D721Med (cell line): ENCODE results near the gene VPS26C.

Source experiments
- DNase-seq: peaks from one replicate; pipeline ENCODE4 v3.0.0; 2011; ENCODE audit warnings: low spot score; ENCODE audit not compliant: insufficient read length
- FAIRE-seq: peaks from 2 replicates; lab custom pipeline; 2011; peaks lifted over from hg19 to GRCh38; lab: Jason Lieb, UNC
- TF ChIP-seq, protein P1 (sequence below): IDR thresholded peaks from 2 replicates; pipeline ENCODE4 v1.5.1; 2012; ENCODE audit warnings: mild to moderate bottlenecking, control low read depth; ENCODE audit not compliant: insufficient read depth; ENCODE audit errors: missing control alignments

Gene VPS26C

GRCh38 chr21:37208741-37209225 lies 58.4 kb downstream of the VPS26C start:
- FAIRE-seq (no peak), DNase-seq (no peak)
- TF ChIP-seq, protein P1, sequence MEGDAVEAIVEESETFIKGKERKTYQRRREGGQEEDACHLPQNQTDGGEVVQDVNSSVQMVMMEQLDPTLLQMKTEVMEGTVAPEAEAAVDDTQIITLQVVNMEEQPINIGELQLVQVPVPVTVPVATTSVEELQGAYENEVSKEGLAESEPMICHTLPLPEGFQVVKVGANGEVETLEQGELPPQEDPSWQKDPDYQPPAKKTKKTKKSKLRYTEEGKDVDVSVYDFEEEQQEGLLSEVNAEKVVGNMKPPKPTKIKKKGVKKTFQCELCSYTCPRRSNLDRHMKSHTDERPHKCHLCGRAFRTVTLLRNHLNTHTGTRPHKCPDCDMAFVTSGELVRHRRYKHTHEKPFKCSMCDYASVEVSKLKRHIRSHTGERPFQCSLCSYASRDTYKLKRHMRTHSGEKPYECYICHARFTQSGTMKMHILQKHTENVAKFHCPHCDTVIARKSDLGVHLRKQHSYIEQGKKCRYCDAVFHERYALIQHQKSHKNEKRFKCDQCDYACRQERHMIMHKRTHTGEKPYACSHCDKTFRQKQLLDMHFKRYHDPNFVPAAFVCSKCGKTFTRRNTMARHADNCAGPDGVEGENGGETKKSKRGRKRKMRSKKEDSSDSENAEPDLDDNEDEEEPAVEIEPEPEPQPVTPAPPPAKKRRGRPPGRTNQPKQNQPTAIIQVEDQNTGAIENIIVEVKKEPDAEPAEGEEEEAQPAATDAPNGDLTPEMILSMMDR, result no peak

GRCh38 chr21:37208056-37208721 lies 58.9 kb downstream of the VPS26C start:
- TF ChIP-seq, protein P1, result no peak
- DNase-seq (no peak), FAIRE-seq (no peak)

DNA sequence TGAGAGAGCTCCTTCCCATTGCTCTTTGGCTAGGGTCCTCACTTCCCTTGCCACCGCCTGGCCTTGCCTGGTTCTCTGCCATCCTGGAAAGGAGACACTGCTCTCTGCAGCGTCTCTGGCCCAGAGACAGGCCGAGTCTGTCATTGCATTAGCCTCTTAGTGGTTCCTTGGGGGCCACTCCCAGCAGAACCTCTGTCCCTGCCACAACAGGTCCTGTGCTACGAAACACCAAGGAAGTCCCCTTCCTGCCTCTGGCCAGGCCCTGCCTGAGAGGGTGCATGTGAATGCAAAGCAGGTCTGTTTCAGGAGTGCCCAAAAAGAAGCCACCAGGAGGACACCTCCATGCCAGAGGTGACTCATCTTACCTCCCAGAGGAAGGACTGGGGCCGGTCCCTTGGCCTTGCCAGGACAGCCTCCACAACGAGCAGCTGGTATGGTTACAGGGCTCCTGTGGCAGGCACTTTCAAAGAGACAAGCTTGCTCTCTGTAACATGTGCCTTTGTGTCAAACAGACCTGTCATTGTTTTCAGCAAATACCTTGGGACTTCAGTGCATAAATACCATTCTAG lies 59.6 kb downstream of the VPS26C start:
- TF ChIP-seq, protein P1, result no peak
- DNase-seq (no peak), FAIRE-seq (no peak)

- FAIRE-seq (no peak), DNase-seq (no peak)
- TF ChIP-seq, protein P1, result no peak
These were observed 60.6 kb downstream of the VPS26C start for GRCh38 chr21:37206496-37206895.

DNA sequence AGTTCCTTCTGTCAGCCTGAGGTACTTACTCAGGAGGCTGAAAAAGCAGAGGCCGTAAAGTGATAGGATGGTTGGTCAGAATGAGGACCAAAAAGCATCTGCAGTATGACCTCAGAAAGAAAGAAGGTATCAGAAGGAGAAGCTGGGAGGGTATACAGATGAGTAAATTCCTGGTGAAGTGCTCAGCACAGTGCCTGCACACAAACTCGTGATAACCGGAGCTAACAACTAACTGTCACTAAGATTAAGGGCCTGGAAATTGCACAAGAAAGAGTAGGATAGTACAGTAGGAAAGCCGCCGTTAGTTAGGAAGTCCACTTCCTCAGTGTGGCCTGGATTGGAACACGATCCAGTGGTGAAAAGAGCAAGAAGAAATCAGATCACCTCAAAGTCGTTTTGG lies 62.6 kb downstream of the VPS26C start:
- no peak for FAIRE-seq
- TF ChIP-seq, protein P1, result no peak
- no peak for DNase-seq

DNA sequence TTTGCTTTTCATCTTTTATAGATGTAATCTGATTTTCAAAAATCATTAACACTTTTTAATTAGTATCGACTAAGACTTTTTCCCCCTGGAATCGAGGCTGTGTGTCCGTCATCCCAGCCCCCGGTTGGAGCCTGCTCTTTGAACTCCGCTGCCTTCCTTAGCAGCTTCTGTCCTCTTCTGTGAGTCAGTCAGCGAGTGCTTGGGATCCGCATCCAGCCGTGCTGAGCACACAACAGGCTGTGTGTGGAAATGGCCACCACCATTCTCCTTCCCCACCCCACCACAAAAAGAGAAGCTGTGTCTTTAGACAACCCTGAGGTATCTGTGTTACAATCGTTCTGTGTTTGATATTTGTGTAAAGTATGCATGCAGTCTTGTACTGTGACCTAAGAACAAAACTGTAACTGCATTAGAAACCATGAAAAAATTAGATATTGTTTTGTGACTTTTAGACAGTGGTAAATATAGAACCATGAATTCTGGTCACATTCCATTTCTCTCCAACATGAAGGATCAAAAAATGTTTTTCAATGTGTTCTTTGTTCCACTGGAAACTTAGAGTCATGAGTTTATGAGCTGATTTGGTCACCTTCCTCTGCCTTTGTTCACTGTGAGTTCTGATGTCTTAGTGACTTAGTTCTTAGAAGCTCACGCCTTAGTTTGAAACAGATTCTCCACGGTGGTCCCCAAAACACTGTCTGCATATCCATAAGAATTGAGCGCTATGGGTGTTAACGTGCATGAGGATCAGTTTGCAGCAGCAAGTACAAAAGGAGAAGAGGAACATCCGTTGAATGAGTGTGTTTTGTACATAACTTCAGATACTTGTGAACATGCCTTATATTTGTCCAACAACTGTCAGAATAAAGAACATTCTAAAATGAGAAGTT lies 64.7 kb downstream of the VPS26C start:
- no peak for FAIRE-seq
- TF ChIP-seq, protein P1, result no peak
- no peak for DNase-seq
